H1 (cell line): ENCODE measurements around the gene HPCAL4. TPM values are rescaled to one million over a fixed set of nuclear protein-coding genes. Genes with fewer than 3 reads are reported as not detected.

Experiments
- CTCF ChIA-PET: fragments of 300-600 bp; sonication (Branson Sonifier 250); formaldehyde crosslinking; loops from one replicate; lab custom pipeline; 2021; ENCODE audit not compliant: partially characterized antibody; lab: Charles Lee
- POLR2A ChIA-PET: fragments of 300-600 bp; sonication (Branson Sonifier 250); formaldehyde crosslinking; loops from one replicate; lab custom pipeline; 2021; ENCODE audit warnings: inconsistent platforms; ENCODE audit not compliant: partially characterized antibody; lab: Charles Lee
- DNase-seq, 2 experiments: peaks; one replicate each; pipeline versions ENCODE4 v3.0.0 to v3.0.0-alpha.2; 2010 to 2022; ENCODE audit warnings: low spot score in 2 of 2, low read depth in 1 of 2, mixed read lengths in 1 of 2
- FAIRE-seq: peaks from 2 replicates; lab custom pipeline; 2011; peaks lifted over from hg19 to GRCh38; lab: Jason Lieb, UNC
- H2AFZ ChIP-seq: 2 replicates; pipeline ENCODE4 v1.8.1; 2012; ENCODE audit warnings: low read length, inconsistent platforms
- H2AK5ac ChIP-seq: 2 replicates; pipeline ENCODE4 v1.6.1; 2013; ENCODE audit warnings: low read depth, low read length
- H2BK120ac ChIP-seq: replicated peaks from 2 replicates; pipeline ENCODE3; 2013; ENCODE audit warnings: low read depth, low read length, inconsistent platforms
- H2BK12ac ChIP-seq: 2 replicates; pipeline ENCODE4 v1.6.1; 2013; ENCODE audit warnings: low read depth, low read length
- H2BK15ac ChIP-seq: 2 replicates; pipeline ENCODE4 v1.6.1; 2013; ENCODE audit warnings: low read length
- H2BK20ac ChIP-seq: 2 replicates; pipeline ENCODE4 v1.6.1; 2013; ENCODE audit warnings: low read length
- H2BK5ac ChIP-seq: 2 replicates; pipeline ENCODE4 v1.6.1; 2013; ENCODE audit warnings: low read depth, low read length
- H3K14ac ChIP-seq: 2 replicates; pipeline ENCODE4 v1.6.1; 2013; ENCODE audit warnings: inconsistent platforms; ENCODE audit not compliant: insufficient read length
- H3K18ac ChIP-seq: 2 replicates; pipeline ENCODE4 v1.6.1; 2013; ENCODE audit warnings: low read length; ENCODE audit errors: extremely low read depth
- H3K23ac ChIP-seq: 2 replicates; pipeline ENCODE4 v1.6.1; 2013; ENCODE audit warnings: inconsistent platforms; ENCODE audit not compliant: insufficient read length
- H3K23me2 ChIP-seq: 2 replicates; pipeline ENCODE4 v1.6.1; 2013; ENCODE audit warnings: low read depth, low read length
- H3K27ac ChIP-seq: 2 replicates; pipeline ENCODE4 v1.6.1; 2011; ENCODE audit warnings: low read depth, low read length, inconsistent platforms
- H3K27me3 ChIP-seq, 4 experiments: replicated peaks in 1 of 4; 1 replicate in 1 of 4; 2 replicates in 3 of 4; pipeline versions ENCODE4 v1.6.1 to v1.8.1; 2011 to 2013; ENCODE audit warnings: low read length in 3 of 4, mild to moderate bottlenecking in 3 of 4, inconsistent platforms in 2 of 4, mixed read lengths in 2 of 4, moderate library complexity in 1 of 4; ENCODE audit not compliant: control insufficient read depth in 3 of 4, insufficient read depth in 3 of 4; ENCODE audit errors: extremely low read depth in 1 of 4
- H3K36me3 ChIP-seq, 4 experiments: 2 replicates each; pipeline versions ENCODE4 v1.6.1 to v1.8.1; 2011 to 2013; ENCODE audit warnings: mild to moderate bottlenecking in 4 of 4, low read length in 3 of 4, moderate library complexity in 2 of 4, control low read depth in 1 of 4, inconsistent platforms in 1 of 4; ENCODE audit not compliant: insufficient read depth in 4 of 4, control insufficient read depth in 2 of 4
- H3K4ac ChIP-seq: replicated peaks from 2 replicates; pipeline ENCODE3; 2013; ENCODE audit warnings: low read length, low read depth, mixed read lengths, inconsistent platforms; ENCODE audit not compliant: insufficient read length
- H3K4me1 ChIP-seq, 4 experiments: replicated peaks in 1 of 4; 1 replicate in 1 of 4; 2 replicates in 3 of 4; pipeline versions ENCODE4 v1.6.1 to v1.8.1; 2011 to 2013; ENCODE audit warnings: low read length in 3 of 4, inconsistent platforms in 2 of 4, mixed read lengths in 1 of 4; ENCODE audit not compliant: insufficient read depth in 4 of 4, control insufficient read depth in 3 of 4
- H3K4me2 ChIP-seq, 2 experiments: 2 replicates each; pipeline versions ENCODE4 v1.6.1 to v1.8.1; 2011 to 2013; ENCODE audit warnings: low read depth in 2 of 2, low read length in 2 of 2, control low read depth in 1 of 2, inconsistent platforms in 1 of 2, mild to moderate bottlenecking in 1 of 2; ENCODE audit not compliant: insufficient read depth in 1 of 2
- H3K4me3 ChIP-seq, 4 experiments: fragments of 200-600, 300-600 bp in 1 of 4; sonication (generic), shearing (Covaris generic), sonication (Bioruptor Twin) in 1 of 4; 2 replicates each; pipeline versions ENCODE4 v1.5.1 to v1.8.1; 2011 to 2016; ENCODE audit warnings: low read length in 4 of 4, low read depth in 3 of 4, control low read depth in 2 of 4, inconsistent platforms in 2 of 4, mild to moderate bottlenecking in 2 of 4, mixed read lengths in 1 of 4, moderate library complexity in 1 of 4; ENCODE audit not compliant: insufficient read depth in 2 of 4; ENCODE audit errors: extremely low read depth in 1 of 4
- H3K56ac ChIP-seq: replicated peaks from 2 replicates; pipeline ENCODE3; 2013; ENCODE audit warnings: low read depth, mild to moderate bottlenecking, mixed read lengths, low read length, inconsistent platforms; ENCODE audit not compliant: insufficient read length
- H3K79me1 ChIP-seq: 2 replicates; pipeline ENCODE4 v1.6.1; 2013; ENCODE audit warnings: low read depth, low read length, control low read depth
- H3K79me2 ChIP-seq, 2 experiments: 2 replicates each; pipeline versions ENCODE4 v1.6.1 to v1.8.1; 2012 to 2013; ENCODE audit warnings: low read length in 2 of 2, mild to moderate bottlenecking in 2 of 2, inconsistent platforms in 1 of 2; ENCODE audit not compliant: insufficient read depth in 2 of 2, control insufficient read depth in 1 of 2
- H3K9ac ChIP-seq, 4 experiments: replicated peaks in 1 of 4; 1 replicate in 1 of 4; 2 replicates in 3 of 4; pipeline versions ENCODE4 v1.6.1 to v1.8.1; 2011 to 2013; ENCODE audit warnings: low read depth in 3 of 4, low read length in 3 of 4, control low read depth in 2 of 4, mild to moderate bottlenecking in 2 of 4, moderate library complexity in 2 of 4, inconsistent platforms in 1 of 4; ENCODE audit errors: extremely low read depth in 1 of 4
- H3K9me3 ChIP-seq, 2 experiments: 2 replicates each; pipeline versions ENCODE4 v1.6.1 to v1.8.1; 2012 to 2013; ENCODE audit warnings: mild to moderate bottlenecking in 2 of 2, moderate library complexity in 2 of 2, control low read depth in 1 of 2, inconsistent platforms in 1 of 2, low read depth in 1 of 2, low read length in 1 of 2, mixed read lengths in 1 of 2; ENCODE audit not compliant: insufficient read depth in 2 of 2
- H4K20me1 ChIP-seq, 2 experiments: replicated peaks in 1 of 2; 2 replicates each; pipeline versions ENCODE3 to v1.8.1; 2011 to 2013; ENCODE audit warnings: inconsistent platforms in 2 of 2, low read length in 2 of 2, mild to moderate bottlenecking in 1 of 2; ENCODE audit not compliant: insufficient read depth in 2 of 2, control insufficient read depth in 1 of 2
- H4K5ac ChIP-seq: 2 replicates; pipeline ENCODE4 v1.6.1; 2013; ENCODE audit warnings: low read length, low read depth, mixed read lengths, inconsistent platforms; ENCODE audit not compliant: insufficient read length
- H4K8ac ChIP-seq: 2 replicates; pipeline ENCODE4 v1.8.0; 2013; ENCODE audit warnings: mild to moderate bottlenecking, moderate library complexity, low read length, inconsistent platforms; ENCODE audit not compliant: insufficient read depth; ENCODE audit errors: extremely low read depth
- H4K91ac ChIP-seq: replicated peaks from 2 replicates; pipeline ENCODE3; 2013; ENCODE audit warnings: low read length, mixed read lengths, inconsistent platforms; ENCODE audit not compliant: insufficient read length
- BACH1 ChIP-seq: IDR thresholded peaks from 2 replicates; pipeline ENCODE4 v1.6.1; 2012; ENCODE audit warnings: low read length, improper control_type of control experiment
- PHF8 ChIP-seq: fragments of 200-600 bp; sonication (generic); conservative IDR thresholded peaks from 2 replicates; pipeline ENCODE4 v1.7.1; 2012; ENCODE audit warnings: low read depth, mild to moderate bottlenecking, inconsistent platforms, low read length, moderate library complexity
- RBBP5 ChIP-seq: IDR thresholded peaks from 2 replicates; pipeline ENCODE4 v1.7.1; 2012; ENCODE audit warnings: low read depth, mild to moderate bottlenecking, inconsistent platforms, low read length, moderate library complexity, borderline replicate concordance
- SIX5 ChIP-seq: IDR thresholded peaks from 2 replicates; pipeline ENCODE4 v1.6.1; 2011; ENCODE audit warnings: mild to moderate bottlenecking, low read depth, low read length
- WGBS, 2 experiments: shearing (Covaris generic) in 1 of 2; methylation state at CpG; one replicate each; pipeline versions ENCODE4 v1.1.6 to v1.1.7; 2013 to 2015; ENCODE audit warnings: low lambda C conversion rate in 2 of 2, mixed read lengths in 2 of 2, inconsistent platforms in 1 of 2, low coverage in 1 of 2, missing lambda C conversion rate in 1 of 2; ENCODE audit not compliant: insufficient replicate concordance in 2 of 2, insufficient coverage in 1 of 2, insufficient read length in 1 of 2; ENCODE audit errors: extremely low coverage in 1 of 2, missing lambda C conversion rate in 1 of 2; 5-methylcytosine and 5-hydroxymethylcytosine counted together
- polyA plus RNA-seq, 7 experiments: library from polyadenylated mRNA; depleted of rRNA in 3 of 7; stranded (reverse) in 5 of 7; unstranded in 2 of 7; fragments of >200 nt in 5 of 7; fragments of 200-250 nt in 2 of 7; gene quantifications; 1 replicate in 5 of 7; 2 replicates in 1 of 7; 4 replicates in 1 of 7; pipeline versions ENCODE4 v1.2.1 to v1.2.3, GENCODE V29; 2011 to 2013; ENCODE audit warnings: missing spikeins in 2 of 7, mixed read lengths in 2 of 7
- total RNA-seq: library from RNA; stranded (reverse); fragmentation: NEBNext Ultra II Directional; extraction: Animal tissue kit (Norgen Biotek cat#: 25700); gene quantifications from 2 replicates; pipeline ENCODE4 v1.2.1, GENCODE V29; 2021
- TF ChIP-seq, protein P1 (sequence below): IDR thresholded peaks from 2 replicates; pipeline ENCODE4 v1.6.1; 2012; ENCODE audit warnings: inconsistent platforms
- TF ChIP-seq, protein P2 (sequence below): IDR thresholded peaks from 2 replicates; pipeline ENCODE4 v1.6.1; 2012; ENCODE audit warnings: inconsistent platforms

The HPCAL4 gene
- total and polyA plus RNA-seq, 2 of the 8 experiments (the other 6 are each of a cell fraction or from before 2014, with no cell fraction given): 0.54 to 0.74 TPM

DNA sequence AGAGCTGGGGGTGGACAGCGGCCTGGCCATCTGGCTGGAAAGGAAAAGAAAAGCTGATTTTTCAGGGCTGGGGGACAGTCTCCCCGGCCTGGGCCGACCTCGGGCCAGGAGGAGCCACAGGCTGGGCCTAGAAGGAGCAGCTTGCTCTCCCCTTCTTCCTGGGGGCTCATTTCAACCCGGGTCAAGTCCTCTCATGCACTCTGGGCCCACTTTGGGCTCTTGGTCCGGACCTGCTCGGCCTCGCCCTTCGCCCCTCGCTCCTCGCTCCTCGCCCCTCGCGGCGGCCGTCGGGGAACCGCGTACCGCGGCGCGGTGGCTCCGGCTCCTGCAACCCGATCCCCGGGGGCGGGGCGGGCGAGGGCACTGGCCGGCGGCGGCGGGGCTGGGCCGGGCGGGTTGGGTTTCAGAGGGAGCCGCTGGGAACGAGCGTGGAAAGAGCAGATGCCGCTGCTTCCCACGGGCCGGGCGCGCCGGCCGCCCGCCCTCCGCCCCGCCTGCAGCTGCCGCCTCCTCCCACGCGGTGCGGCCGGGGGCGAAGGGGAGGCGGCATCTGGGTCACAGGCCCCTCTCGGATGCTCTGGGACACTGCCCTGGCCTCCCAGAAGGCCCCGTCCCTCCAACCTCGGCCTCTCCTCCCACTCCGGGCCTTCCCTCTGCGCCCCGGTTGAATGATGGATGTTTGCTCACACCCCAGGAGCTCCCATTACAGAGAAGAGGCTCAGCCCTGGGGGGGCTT is 58.4 kb downstream of the HPCAL4 start:
- no peak overlapping the region for H3K18ac ChIP-seq
- no peak overlapping the region for H2AK5ac ChIP-seq
- H3K4me3 ChIP-seq: peak overlapping the region; percentile 10 to 53 (median 32); a peak in 6 of 8 replicates
- H3K79me1 ChIP-seq: no peaks in the 10 kb centered on the region
- 16% methylated on average over 28 of the region's 61 CpGs; no CpG with 5 or more reads in 1 of the 2 experiments for WGBS, 2 experiments
- H2BK15ac ChIP-seq: no peak overlapping the region
- H3K79me2 ChIP-seq: no peaks in the 10 kb centered on the region
- peak in 1 of 2 experiments; percentile 86 for DNase-seq
- no peak overlapping the region for H4K91ac ChIP-seq
- H3K9me3 ChIP-seq: no peaks in the 10 kb centered on the region
- H2BK20ac ChIP-seq: no peak overlapping the region
- peak overlapping the region; percentile 81; the same call in 1 of the 2 replicates for H4K8ac ChIP-seq
- H3K27me3 ChIP-seq: peaks cover 0 to 43% (median 33%) of the 10 kb centered on the region in 4 experiments; a peak in 6 of 7 replicates
- H3K27ac ChIP-seq: no peak overlapping the region
- H4K20me1 ChIP-seq: peaks cover 0 to 5% of the 10 kb centered on the region in 2 experiments
- H3K23me2 ChIP-seq: no peaks in the 10 kb centered on the region
- peaks cover 0 to 2% (median under 1%) of the 10 kb centered on the region in 4 experiments; a peak in 3 of 7 replicates for H3K4me1 ChIP-seq
- H2BK120ac ChIP-seq: no peak overlapping the region
- H3K4ac ChIP-seq: no peak overlapping the region
- H3K9ac ChIP-seq: no peak overlapping the region
- no peak overlapping the region for H4K5ac ChIP-seq
- POLR2A ChIA-PET: interaction anchor here (0.8 to 1.7 kb wide), 4 partner anchors 14 to 69 kb away, joined by 3 to 6 read pairs (median 4); no protein-coding TSS in a partner anchor
- TF ChIP-seq SIX5 (no peak), PHF8 (no peak), BACH1 (0 out of 2 replicates have a peak, but pooled peaks have one; percentile 7), RBBP5 (0 out of 2 replicates have a peak, but pooled peaks have one; percentile 54)
- TF ChIP-seq, protein P1, sequence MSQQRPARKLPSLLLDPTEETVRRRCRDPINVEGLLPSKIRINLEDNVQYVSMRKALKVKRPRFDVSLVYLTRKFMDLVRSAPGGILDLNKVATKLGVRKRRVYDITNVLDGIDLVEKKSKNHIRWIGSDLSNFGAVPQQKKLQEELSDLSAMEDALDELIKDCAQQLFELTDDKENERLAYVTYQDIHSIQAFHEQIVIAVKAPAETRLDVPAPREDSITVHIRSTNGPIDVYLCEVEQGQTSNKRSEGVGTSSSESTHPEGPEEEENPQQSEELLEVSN: 0 out of 2 replicates have a peak, but pooled peaks have one; percentile 31
- TF ChIP-seq, protein P2, sequence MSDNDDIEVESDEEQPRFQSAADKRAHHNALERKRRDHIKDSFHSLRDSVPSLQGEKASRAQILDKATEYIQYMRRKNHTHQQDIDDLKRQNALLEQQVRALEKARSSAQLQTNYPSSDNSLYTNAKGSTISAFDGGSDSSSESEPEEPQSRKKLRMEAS: peak; percentile 44; the same call in 1 of the 2 replicates
- TF ChIP-seq, all 59 proteins: peak for 4
- no peak for FAIRE-seq
- H2AFZ ChIP-seq: peak overlapping the region; percentile 66; the same call in 1 of the 2 replicates
- no peaks in the 10 kb centered on the region for H3K36me3 ChIP-seq
- no peak overlapping the region for H3K14ac ChIP-seq
- no peak overlapping the region for H3K23ac ChIP-seq
- H2BK12ac ChIP-seq: no peak overlapping the region
- H2BK5ac ChIP-seq: no peak overlapping the region
- peak overlapping the region; percentile 11 to 67; a peak in 3 of 4 replicates for H3K4me2 ChIP-seq
- CTCF ChIA-PET: interaction anchor here (0.8 to 16.5 kb wide), 6 partner anchors 8 to 90 kb away, joined by 3 to 337 read pairs (median 6); no protein-coding TSS in a partner anchor
- no peak overlapping the region for H3K56ac ChIP-seq
